ENCODE measurements around the gene GSE1. TPM values are rescaled to one million over a fixed set of nuclear protein-coding genes. Genes with fewer than 3 reads are reported as not detected.

The GSE1 gene
- total and polyA plus RNA-seq, 2 experiments from 2014 or later, result 27.9 to 43.5 TPM

- Histone ChIP-seq H3K36me3 (replicated peaks; ENCODE audit: insufficient read depth, low read depth) (no peaks in the 10 kb centered on the region), H3K27me3 (no peaks in the 10 kb centered on the region), H3K79me2 (no peaks in the 10 kb centered on the region), H3K4me3 (no peak overlapping the region), H4K20me1 (ENCODE audit: insufficient read depth, poor library complexity, severe bottlenecking) (no peaks in the 10 kb centered on the region), H3K4me2 (no peak overlapping the region), H3K9me3 (ENCODE audit: low read depth) (no peaks in the 10 kb centered on the region), H3K27ac (no peak overlapping the region), H3K9me2 (replicated peaks; ENCODE audit: insufficient read depth) (no peaks in the 10 kb centered on the region), H2AFZ (no peak overlapping the region), H3K4me1 (ENCODE audit: insufficient read depth) (peaks cover 6% of the 10 kb centered on the region)
- 85% methylated on average over 9 of the region's 9 CpGs for WGBS (ENCODE audit: low lambda C conversion rate, missing lambda C conversion rate)
- TF ChIP-seq EZH2phosphoT487 (IDR thresholded peaks at IDR 0.05; ENCODE audit: low read depth, severe bottlenecking, unreplicated experiment) (no peak), EZH2 (IDR thresholded peaks at IDR 0.05; ENCODE audit: borderline replicate concordance) (no peak), CTCF (IDR thresholded peaks at IDR 0.05; ENCODE audit: poor library complexity) (no peak)
- DNase-seq (ENCODE audit: low spot score), result no peak
These were observed 69.4 kb downstream of the GSE1 start for GRCh38 chr16:85682516-85682915.

GRCh38 chr16:85683363-85683762, 70.2 kb downstream of the GSE1 start:
- DNase-seq (ENCODE audit: low spot score), result no peak
- Histone ChIP-seq H3K27me3 (no peaks in the 10 kb centered on the region), H3K36me3 (replicated peaks; ENCODE audit: insufficient read depth, low read depth) (no peaks in the 10 kb centered on the region), H3K27ac (no peak overlapping the region), H3K9me3 (ENCODE audit: low read depth) (no peaks in the 10 kb centered on the region), H3K4me2 (no peak overlapping the region), H3K9me2 (replicated peaks; ENCODE audit: insufficient read depth) (no peaks in the 10 kb centered on the region), H3K4me3 (no peak overlapping the region), H2AFZ (no peak overlapping the region), H4K20me1 (ENCODE audit: insufficient read depth, poor library complexity, severe bottlenecking) (no peaks in the 10 kb centered on the region), H3K4me1 (ENCODE audit: insufficient read depth) (peaks cover 6% of the 10 kb centered on the region), H3K79me2 (peaks cover 7% of the 10 kb centered on the region)
- TF ChIP-seq EZH2 (IDR thresholded peaks at IDR 0.05; ENCODE audit: borderline replicate concordance) (no peak), EZH2phosphoT487 (IDR thresholded peaks at IDR 0.05; ENCODE audit: low read depth, severe bottlenecking, unreplicated experiment) (no peak), CTCF (IDR thresholded peaks at IDR 0.05; ENCODE audit: poor library complexity) (no peak)

GRCh38 chr16:85685251-85685650, 72.1 kb downstream of the GSE1 start:
- no peaks in the 10 kb centered on the region for H3K9me2 ChIP-seq (replicated peaks; ENCODE audit: insufficient read depth)
- no peak for DNase-seq (ENCODE audit: low spot score)
- WGBS (ENCODE audit: low lambda C conversion rate, missing lambda C conversion rate), result 93% methylated on average over 2 of the region's 2 CpGs

More at GRCh38 chr16:85685251-85685650, 72.1 kb downstream of the GSE1 start:
- H3K4me1 ChIP-seq (ENCODE audit: insufficient read depth), result peaks cover 6% of the 10 kb centered on the region
- H3K9me3 ChIP-seq (ENCODE audit: low read depth), result no peaks in the 10 kb centered on the region
- no peak overlapping the region for H3K4me2 ChIP-seq
- H3K79me2 ChIP-seq, result peaks cover 9% of the 10 kb centered on the region
- no peak overlapping the region for H3K4me3 ChIP-seq
- H3K36me3 ChIP-seq (replicated peaks; ENCODE audit: insufficient read depth, low read depth), result no peaks in the 10 kb centered on the region
- TF ChIP-seq EZH2 (IDR thresholded peaks at IDR 0.05; ENCODE audit: borderline replicate concordance) (no peak), EZH2phosphoT487 (IDR thresholded peaks at IDR 0.05; ENCODE audit: low read depth, severe bottlenecking, unreplicated experiment) (no peak), CTCF (IDR thresholded peaks at IDR 0.05; ENCODE audit: poor library complexity) (no peak)
- H4K20me1 ChIP-seq (ENCODE audit: insufficient read depth, poor library complexity, severe bottlenecking), result no peaks in the 10 kb centered on the region
- H3K27me3 ChIP-seq, result no peaks in the 10 kb centered on the region
- H3K27ac ChIP-seq, result no peak overlapping the region
- H2AFZ ChIP-seq, result no peak overlapping the region
